ENCODE results near the gene ADAMTS14.
A peak's percentile ranks its signal among the peaks of the same experiment; 100 is the strongest.

ADAMTS14 gene

GRCh38 chr10:70744617-70745143 lies 72.4 kb downstream of the ADAMTS14 start:
- Histone ChIP-seq H3K27ac (ENCODE audit: low read length) (peak overlapping the region; percentile 91), H3K4me1 (ENCODE audit: insufficient read depth, low read length) (peaks cover 31% of the 10 kb centered on the region), H3K9ac (ENCODE audit: low read depth, low read length) (no peak overlapping the region), H3K36me3 (ENCODE audit: insufficient read depth, low read length) (no peaks in the 10 kb centered on the region), H3K79me2 (ENCODE audit: insufficient read depth, low read length) (no peaks in the 10 kb centered on the region), H3K9me3 (ENCODE audit: insufficient read depth, low read length, severe bottlenecking) (no peaks in the 10 kb centered on the region), H3K4me3 (ENCODE audit: low read depth in 1 of 2, low read length in 2 of 2) (no peak overlapping the region), H4K20me1 (ENCODE audit: insufficient read depth, low read length) (no peaks in the 10 kb centered on the region), H2AFZ (ENCODE audit: low read depth, low read length) (no peak overlapping the region), H3K4me2 (ENCODE audit: insufficient read depth, low read length) (no peak overlapping the region), H3K27me3 (ENCODE audit: insufficient read depth, low read length, poor library complexity) (no peaks in the 10 kb centered on the region)
- ATAC-seq (ENCODE audit: insufficient read depth, low read depth) (no peak), DNase-seq (no peak)
- TF ChIP-seq EZH2 (IDR thresholded peaks at IDR 0.05; ENCODE audit: borderline replicate concordance, low read depth, low read length, severe bottlenecking) (no peak), CTCF (IDR thresholded peaks at IDR 0.05; ENCODE audit: borderline replicate concordance, extremely low read depth, low read length, poor library complexity, severe bottlenecking) (no peak)

GRCh38 chr10:70745555-70745954 lies 73.2 kb downstream of the ADAMTS14 start:
- Histone ChIP-seq H3K9ac (ENCODE audit: low read depth, low read length) (no peak overlapping the region), H3K4me1 (ENCODE audit: insufficient read depth, low read length) (peaks cover 31% of the 10 kb centered on the region), H4K20me1 (ENCODE audit: insufficient read depth, low read length) (no peaks in the 10 kb centered on the region), H3K4me3 (ENCODE audit: low read depth in 1 of 2, low read length in 2 of 2) (no peak overlapping the region), H3K79me2 (ENCODE audit: insufficient read depth, low read length) (no peaks in the 10 kb centered on the region), H3K27me3 (ENCODE audit: insufficient read depth, low read length, poor library complexity) (no peaks in the 10 kb centered on the region), H3K9me3 (ENCODE audit: insufficient read depth, low read length, severe bottlenecking) (no peaks in the 10 kb centered on the region), H3K36me3 (ENCODE audit: insufficient read depth, low read length) (no peaks in the 10 kb centered on the region), H3K4me2 (ENCODE audit: insufficient read depth, low read length) (no peak overlapping the region), H3K27ac (ENCODE audit: low read length) (no peak overlapping the region), H2AFZ (ENCODE audit: low read depth, low read length) (no peak overlapping the region)
- TF ChIP-seq EZH2 (IDR thresholded peaks at IDR 0.05; ENCODE audit: borderline replicate concordance, low read depth, low read length, severe bottlenecking) (no peak), CTCF (IDR thresholded peaks at IDR 0.05; ENCODE audit: borderline replicate concordance, extremely low read depth, low read length, poor library complexity, severe bottlenecking) (no peak)
- ATAC-seq (ENCODE audit: insufficient read depth, low read depth) (no peak), DNase-seq (no peak)

GRCh38 chr10:70747192-70747965 lies 75.1 kb downstream of the ADAMTS14 start:
- Histone ChIP-seq H3K79me2 (ENCODE audit: insufficient read depth, low read length) (no peaks in the 10 kb centered on the region), H2AFZ (ENCODE audit: low read depth, low read length) (peak overlapping the region; percentile 13; the same call in 1 of the 2 replicates), H3K27ac (ENCODE audit: low read length) (no peak overlapping the region), H4K20me1 (ENCODE audit: insufficient read depth, low read length) (no peaks in the 10 kb centered on the region), H3K9me3 (ENCODE audit: insufficient read depth, low read length, severe bottlenecking) (no peaks in the 10 kb centered on the region), H3K9ac (ENCODE audit: low read depth, low read length) (no peak overlapping the region), H3K27me3 (ENCODE audit: insufficient read depth, low read length, poor library complexity) (no peaks in the 10 kb centered on the region), H3K36me3 (ENCODE audit: insufficient read depth, low read length) (no peaks in the 10 kb centered on the region), H3K4me1 (ENCODE audit: insufficient read depth, low read length) (peaks cover 19% of the 10 kb centered on the region), H3K4me3 (ENCODE audit: low read depth in 1 of 2, low read length in 2 of 2) (no peak overlapping the region), H3K4me2 (ENCODE audit: insufficient read depth, low read length) (no peak overlapping the region)
- no peak for ATAC-seq (ENCODE audit: insufficient read depth, low read depth)
- TF ChIP-seq EZH2 (IDR thresholded peaks at IDR 0.05; ENCODE audit: borderline replicate concordance, low read depth, low read length, severe bottlenecking) (no peak), CTCF (IDR thresholded peaks at IDR 0.05; ENCODE audit: borderline replicate concordance, extremely low read depth, low read length, poor library complexity, severe bottlenecking) (no peak)
- no peak for DNase-seq
